HepG2 (cell line): ENCODE data around the gene EHBP1. TPM values are rescaled to one million over a fixed set of nuclear protein-coding genes. Genes with fewer than 3 reads are reported as not detected.

Experiments used
- ATAC-seq: fragments of 200-7000 bp; cut with Tn5 transposase; 3 replicates; pipeline ENCODE4 v1.9.1; 2020; ENCODE audit warnings: mild to moderate bottlenecking, moderate library complexity
- BruUV-seq: library from RNA; stranded (reverse); fragments of 400-500 nt; replicated peaks from 2 replicates; lab custom pipeline; 2021; lab: Mats Ljungman, UMichigan
- CTCF ChIA-PET: fragments of 300-600 bp; formaldehyde crosslinking; extraction: SDS; loops from one replicate; lab custom pipeline; 2021; ENCODE audit warnings: low total read pairs, inconsistent platforms, low intra/inter-chr PET ratio; lab: Yijun Ruan, JAX
- POLR2A ChIA-PET: fragments of 350-600 bp; sonication (Branson Sonifier 250); formaldehyde crosslinking; loops from one replicate; lab custom pipeline; 2020; ENCODE audit warnings: antibody characterized with exemption, inconsistent platforms; lab: Yijun Ruan, JAX
- DNase-seq: peaks from one replicate; pipeline ENCODE4 v3.0.0-alpha.2; 2015; ENCODE audit warnings: low spot score
- FAIRE-seq: peaks from 3 replicates; lab custom pipeline; 2011; peaks lifted over from hg19 to GRCh38; lab: Jason Lieb, UNC
- H2AFZ ChIP-seq: one replicate; pipeline ENCODE4 v1.6.1; 2011; ENCODE audit warnings: low read length, inconsistent platforms
- H3K27ac ChIP-seq: fragments of 300-600 bp; 3 replicates; pipeline ENCODE4 v1.8.0; 2011; ENCODE audit warnings: mixed run types, mild to moderate bottlenecking, mixed read lengths, low read length, inconsistent platforms; ENCODE audit not compliant: insufficient read depth; ENCODE audit errors: extremely low read length
- H3K27me3 ChIP-seq, 2 experiments: fragments of 200-600 bp in 1 of 2; 2 replicates in 1 of 2; 3 replicates in 1 of 2; pipeline versions ENCODE4 v1.6.0 to v1.8.0; 2011; ENCODE audit warnings: low read length in 2 of 2, mild to moderate bottlenecking in 2 of 2, moderate library complexity in 2 of 2, inconsistent platforms in 1 of 2; ENCODE audit not compliant: insufficient read depth in 2 of 2, control insufficient read depth in 1 of 2
- H3K36me3 ChIP-seq, 2 experiments: fragments of 200-600 bp in 1 of 2; replicated peaks in 1 of 2; 2 replicates in 1 of 2; 3 replicates in 1 of 2; pipeline versions ENCODE4 v1.5.1 to v1.8.0; 2011; ENCODE audit warnings: low read length in 2 of 2, inconsistent platforms in 1 of 2; ENCODE audit not compliant: insufficient read depth in 2 of 2, control insufficient read depth in 1 of 2
- H3K4me1 ChIP-seq: 2 replicates; pipeline ENCODE4 v1.5.1; 2012; ENCODE audit warnings: low read length, inconsistent platforms; ENCODE audit not compliant: insufficient read depth
- H3K4me2 ChIP-seq: 2 replicates; pipeline ENCODE4 v1.6.0; 2011; ENCODE audit warnings: low read depth, low read length, inconsistent platforms
- H3K4me3 ChIP-seq, 3 experiments: fragments of 200-600 bp in 1 of 3; sonication (generic), shearing (Covaris generic) in 1 of 3; replicated peaks in 1 of 3; 2 replicates each; pipeline ENCODE4 v1.5.1; 2011 to 2016; ENCODE audit warnings: low read length in 3 of 3, inconsistent platforms in 2 of 3, low read depth in 2 of 3, mild to moderate bottlenecking in 2 of 3, control low read depth in 1 of 3, mixed read lengths in 1 of 3; ENCODE audit not compliant: insufficient read depth in 1 of 3
- H3K79me2 ChIP-seq: one replicate; pipeline ENCODE4 v1.6.1; 2011; ENCODE audit warnings: low read length, inconsistent platforms; ENCODE audit not compliant: insufficient read depth
- H3K9ac ChIP-seq: 2 replicates; pipeline ENCODE4 v1.6.0; 2011; ENCODE audit warnings: mild to moderate bottlenecking, low read depth, low read length, inconsistent platforms; ENCODE audit not compliant: insufficient read depth
- H3K9me3 ChIP-seq: 2 replicates; pipeline ENCODE4 v1.5.1; 2012; ENCODE audit warnings: mild to moderate bottlenecking, low read length
- H4K20me1 ChIP-seq: 2 replicates; pipeline ENCODE4 v1.6.0; 2011; ENCODE audit warnings: inconsistent platforms, mild to moderate bottlenecking, low read length, moderate library complexity; ENCODE audit not compliant: insufficient read depth
- AGO2 ChIP-seq: fragments of 200-400 bp; formaldehyde crosslinking; optimal IDR thresholded peaks from 2 replicates; pipeline ENCODE3; 2017; ENCODE audit warnings: mild to moderate bottlenecking, low read depth, low read length, moderate library complexity
- CHD2 ChIP-seq: IDR thresholded peaks from 2 replicates; pipeline ENCODE4 v1.6.1; 2011; ENCODE audit warnings: low read depth, low read length, improper control_type of control experiment
- HCFC1 ChIP-seq: fragments of 150-350 bp; IDR thresholded peaks from 2 replicates; pipeline ENCODE4 v1.6.1; 2014; ENCODE audit warnings: low read depth, low read length
- HIVEP1 ChIP-seq: sonication (generic); formaldehyde crosslinking; IDR thresholded peaks from 2 replicates; pipeline ENCODE4 v1.4.0; 2020; ENCODE audit warnings: mild to moderate bottlenecking, missing genetic modification reagents
- HNRNPUL1 ChIP-seq: fragments of 200-400 bp; formaldehyde crosslinking; IDR thresholded peaks from 2 replicates; pipeline ENCODE4 v1.6.1; 2017; ENCODE audit warnings: low read depth, mild to moderate bottlenecking, low read length, moderate library complexity
- KDM5B ChIP-seq: sonication (generic); formaldehyde crosslinking; IDR thresholded peaks from 2 replicates; pipeline ENCODE4 v1.4.0; 2020; ENCODE audit warnings: missing genetic modification reagents, mild to moderate bottlenecking, borderline replicate concordance
- MAF1 ChIP-seq: sonication (generic); formaldehyde crosslinking; IDR thresholded peaks from 2 replicates; pipeline ENCODE4 v1.5.0; 2020; ENCODE audit warnings: missing genetic modification reagents, borderline replicate concordance
- MATR3 ChIP-seq: sonication (generic); formaldehyde crosslinking; IDR thresholded peaks from 2 replicates; pipeline ENCODE4 v1.4.0; 2020; ENCODE audit warnings: missing genetic modification reagents
- PAF1 ChIP-seq: IDR thresholded peaks from 2 replicates; pipeline ENCODE4 v1.6.1; 2016; ENCODE audit warnings: missing genetic modification reagents, missing compliant biosample characterization
- RBM22 ChIP-seq: fragments of 200-400 bp; formaldehyde crosslinking; optimal IDR thresholded peaks from 2 replicates; pipeline ENCODE3; 2017; ENCODE audit warnings: mild to moderate bottlenecking, low read length, moderate library complexity
- RFX1 ChIP-seq: fragments of 450-650 bp; IDR thresholded peaks from 2 replicates; pipeline ENCODE4 v1.6.1; 2017
- SSRP1 ChIP-seq: IDR thresholded peaks from 2 replicates; pipeline ENCODE4 v1.6.1; 2016; ENCODE audit warnings: control low read depth
- ZBTB33 ChIP-seq: sonication (generic); formaldehyde crosslinking; IDR thresholded peaks from 2 replicates; pipeline ENCODE4 v1.4.0; 2020; ENCODE audit warnings: missing genetic modification reagents
- ZNF598 ChIP-seq: sonication (generic); formaldehyde crosslinking; IDR thresholded peaks from 2 replicates; pipeline ENCODE4 v1.5.1; 2020; ENCODE audit warnings: mild to moderate bottlenecking, missing genetic modification reagents, borderline replicate concordance
- ZNF704 ChIP-seq: sonication (generic); formaldehyde crosslinking; IDR thresholded peaks from 2 replicates; pipeline ENCODE4 v1.8.1; 2023; ENCODE audit warnings: mild to moderate bottlenecking, inconsistent platforms, moderate library complexity, missing genetic modification reagents, borderline replicate concordance
- WGBS: methylation state at CpG from one replicate; pipeline ENCODE4 v1.1.6; 2017; ENCODE audit warnings: low lambda C conversion rate; 5-methylcytosine and 5-hydroxymethylcytosine counted together
- in situ Hi-C: cut with HindIII; loops from 2 replicates; pipeline ENCODE4 v1.10.0; 2017; ENCODE audit warnings: low pct_unique_long_range_greater_than_20kb; ENCODE audit not compliant: extremely low pct_ligation_motif_present
- intact Hi-C: fragments of 100-400 bp; cut with micrococcal nuclease; formaldehyde crosslinking; loops from one replicate; pipeline ENCODE4 v1.10.0; 2022; ENCODE audit not compliant: unreplicated experiment
- polyA plus RNA-seq, 8 experiments: library from polyadenylated mRNA; depleted of rRNA in 3 of 8; stranded (reverse) in 7 of 8; unstranded in 1 of 8; fragments of >200 nt; fragmentation: Illumina TruSeq in 4 of 8; extraction: Trizol in 4 of 8; gene quantifications; 2 replicates each; pipeline versions ENCODE4 v1.2.1 to v1.2.3, GENCODE V29; 2011 to 2016; ENCODE audit warnings: low read depth in 4 of 8, missing spikeins in 1 of 8, mixed read lengths in 1 of 8; ENCODE audit not compliant: insufficient read depth in 1 of 8
- total RNA-seq, 5 experiments: library from RNA; depleted of rRNA; stranded (reverse); fragments of >200 nt; fragmentation: Illumina TruSeq; extraction: Trizol; gene quantifications; 2 replicates each; pipeline ENCODE4 v1.2.3, GENCODE V29; 2016; ENCODE audit warnings: low read depth in 1 of 5

The EHBP1 gene
- total and polyA plus RNA-seq, 2 of the 13 experiments (the other 11 are each of a cell fraction or from before 2014, with no cell fraction given), result 93.5 to 146 TPM

GRCh38 chr2:62852254-62852653, 146.7 kb downstream of the EHBP1 start:
- DNase-seq, result no peak
- H4K20me1 ChIP-seq, result no peaks in the 10 kb centered on the region; the same call in 1 of the 2 replicates
- BruUV-seq, result no TSS peak
- intact Hi-C loops, result no loop called here
- no peak for TF ChIP-seq HCFC1
- 0 out of 2 replicates have a peak, but pooled peaks have one; percentile 15 for TF ChIP-seq HNRNPUL1
- TF ChIP-seq, all 625 proteins: peak for 1
- Histone ChIP-seq H3K27ac (no peak overlapping the region), H3K9me3 (no peaks in the 10 kb centered on the region), H3K27me3 (no peaks in the 10 kb centered on the region), H3K9ac (no peak overlapping the region), H3K4me2 (no peak overlapping the region), H3K4me3 (no peak overlapping the region), H3K36me3 (peaks cover 31 to 69% of the 10 kb centered on the region in 2 experiments), H2AFZ (no peak overlapping the region), H3K4me1 (no peaks in the 10 kb centered on the region), H3K79me2 (no peaks in the 10 kb centered on the region)
- no peak for ATAC-seq
- in situ Hi-C loops, result no loop called here
- CTCF ChIA-PET, result no interaction called here
- no peak for FAIRE-seq
- POLR2A ChIA-PET, result no interaction called here

GRCh38 chr2:62854600-62855514, 149.3 kb downstream of the EHBP1 start:
- ATAC-seq, result peak; percentile 43

More at GRCh38 chr2:62854600-62855514, 149.3 kb downstream of the EHBP1 start:
- Histone ChIP-seq H3K79me2 (no peaks in the 10 kb centered on the region), H3K4me1 (no peaks in the 10 kb centered on the region), H3K9me3 (no peaks in the 10 kb centered on the region), H2AFZ (no peak overlapping the region), H3K4me2 (no peak overlapping the region), H3K36me3 (peaks cover 32 to 67% of the 10 kb centered on the region in 2 experiments), H3K9ac (no peak overlapping the region), H3K27ac (no peak overlapping the region), H4K20me1 (no peaks in the 10 kb centered on the region; the same call in 1 of the 2 replicates), H3K27me3 (no peaks in the 10 kb centered on the region), H3K4me3 (no peak overlapping the region)
- intact Hi-C loops (no loop called here), in situ Hi-C loops (no loop called here)
- no peak for DNase-seq
- BruUV-seq, result no TSS peak
- 0 out of 2 replicates have a peak, but pooled peaks have one; percentile 52 for TF ChIP-seq SSRP1 (CRISPR knock-in tag)
- TF ChIP-seq CHD2, result no peak
- TF ChIP-seq ZNF598 (CRISPR knock-in tag), result 0 out of 2 replicates have a peak, but pooled peaks have one; percentile 13
- no peak for TF ChIP-seq MAF1 (CRISPR knock-in tag)
- peak; percentile 97 for TF ChIP-seq AGO2
- TF ChIP-seq MATR3 (CRISPR knock-in tag), result no peak
- no peak for TF ChIP-seq HIVEP1 (CRISPR knock-in tag)
- 0 out of 2 replicates have a peak, but pooled peaks have one; percentile 13 for TF ChIP-seq ZBTB33 (CRISPR knock-in tag)
- TF ChIP-seq RFX1, result no peak
- TF ChIP-seq ZNF704 (CRISPR knock-in tag), result no peak
- peak; percentile 72 for TF ChIP-seq RBM22
- peak; percentile 72 for TF ChIP-seq PAF1 (CRISPR knock-in tag)
- 0 out of 2 replicates have a peak, but pooled peaks have one; percentile 37 for TF ChIP-seq KDM5B (CRISPR knock-in tag)
- 98% methylated on average over 11 of the region's 14 CpGs for WGBS
- ChIA-PET CTCF (no interaction called here), POLR2A (no interaction called here)
- no peak for FAIRE-seq
